ENCODE measurements around the gene CIROP. TPM values are rescaled to one million over a fixed set of nuclear protein-coding genes. Genes with fewer than 3 reads are reported as not detected.

CIROP gene
- total RNA-seq, 6 donors from 2014 or later = not detected

DNA sequence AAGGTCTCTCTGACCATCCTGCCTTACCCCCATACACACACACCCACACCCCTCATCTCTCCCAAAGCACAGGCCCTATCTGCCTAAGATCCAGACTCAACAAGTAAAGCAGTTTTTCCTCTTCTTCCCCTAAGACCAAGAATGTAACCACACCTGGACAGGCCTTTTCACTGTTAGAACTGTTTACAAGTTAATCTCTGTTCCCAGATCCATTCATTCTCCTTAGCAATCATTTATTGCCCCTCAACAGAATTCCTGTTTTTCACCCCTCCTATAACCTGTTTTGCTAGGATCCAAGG, 1.9 kb upstream of the CIROP start:
- H3K27me3 ChIP-seq = no peaks in the 10 kb centered on the region
- no peaks in the 10 kb centered on the region for H3K9me3 ChIP-seq
- ATAC-seq (ENCODE audit: low FRiP score in 2 of 2) = no peak
- H3K27ac ChIP-seq = peak overlapping the region in 1 of 4 donors; percentile 5
- no peaks in the 10 kb centered on the region for H3K36me3 ChIP-seq
- DNase-seq = no peak
- peaks cover 0 to 14% (median 7%) of the 10 kb centered on the region in 4 donors for H3K4me1 ChIP-seq
- no peak overlapping the region for H3K4me3 ChIP-seq
- TF ChIP-seq EP300 (IDR thresholded peaks at IDR 0.05) (no peak), POLR2AphosphoS5 (IDR thresholded peaks at IDR 0.05) (no peak), POLR2A (IDR thresholded peaks at IDR 0.05) (no peak)
- TF ChIP-seq, protein P1, sequence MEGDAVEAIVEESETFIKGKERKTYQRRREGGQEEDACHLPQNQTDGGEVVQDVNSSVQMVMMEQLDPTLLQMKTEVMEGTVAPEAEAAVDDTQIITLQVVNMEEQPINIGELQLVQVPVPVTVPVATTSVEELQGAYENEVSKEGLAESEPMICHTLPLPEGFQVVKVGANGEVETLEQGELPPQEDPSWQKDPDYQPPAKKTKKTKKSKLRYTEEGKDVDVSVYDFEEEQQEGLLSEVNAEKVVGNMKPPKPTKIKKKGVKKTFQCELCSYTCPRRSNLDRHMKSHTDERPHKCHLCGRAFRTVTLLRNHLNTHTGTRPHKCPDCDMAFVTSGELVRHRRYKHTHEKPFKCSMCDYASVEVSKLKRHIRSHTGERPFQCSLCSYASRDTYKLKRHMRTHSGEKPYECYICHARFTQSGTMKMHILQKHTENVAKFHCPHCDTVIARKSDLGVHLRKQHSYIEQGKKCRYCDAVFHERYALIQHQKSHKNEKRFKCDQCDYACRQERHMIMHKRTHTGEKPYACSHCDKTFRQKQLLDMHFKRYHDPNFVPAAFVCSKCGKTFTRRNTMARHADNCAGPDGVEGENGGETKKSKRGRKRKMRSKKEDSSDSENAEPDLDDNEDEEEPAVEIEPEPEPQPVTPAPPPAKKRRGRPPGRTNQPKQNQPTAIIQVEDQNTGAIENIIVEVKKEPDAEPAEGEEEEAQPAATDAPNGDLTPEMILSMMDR (IDR thresholded peaks at IDR 0.05) = no peak

DNA sequence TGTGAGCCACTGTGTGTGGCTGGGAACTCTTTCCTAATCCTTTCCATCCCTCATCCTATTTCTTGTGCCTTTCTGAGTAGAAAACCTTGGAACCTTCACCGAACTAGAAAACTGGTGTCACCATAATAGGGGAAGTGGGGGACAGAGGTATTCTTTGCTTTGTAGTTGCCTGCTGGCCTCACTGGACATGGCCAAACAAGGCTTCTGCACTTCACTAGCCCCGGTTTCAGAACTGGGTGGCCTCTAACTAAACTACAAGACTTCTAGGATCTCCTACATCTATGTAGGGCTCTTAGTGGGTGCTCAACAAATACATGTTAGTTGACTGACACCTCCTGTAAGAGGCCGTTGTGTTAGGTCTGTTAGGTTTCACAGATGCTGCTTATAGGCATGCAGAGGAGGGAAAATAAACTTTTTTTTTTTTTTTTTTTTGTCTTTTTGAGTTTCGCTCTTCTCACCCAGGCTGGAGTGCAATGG, 597 bp upstream of the CIROP start:
- Histone ChIP-seq H3K4me3 (no peak overlapping the region), H3K36me3 (no peaks in the 10 kb centered on the region), H3K27me3 (no peaks in the 10 kb centered on the region), H3K27ac (peak overlapping the region in 1 of 4 donors; percentile 5), H3K9me3 (no peaks in the 10 kb centered on the region), H3K4me1 (peaks cover 0 to 14% (median 7%) of the 10 kb centered on the region in 4 donors)
- no peak for ATAC-seq (ENCODE audit: low FRiP score in 2 of 2)
- no peak for TF ChIP-seq POLR2AphosphoS5 (IDR thresholded peaks at IDR 0.05)
- no peak for TF ChIP-seq POLR2A (IDR thresholded peaks at IDR 0.05)
- no peak for TF ChIP-seq EP300 (IDR thresholded peaks at IDR 0.05)
- TF ChIP-seq, protein P1 (IDR thresholded peaks at IDR 0.05) = no peak
- WGBS, 2 donors = 75 to 88% methylated on average over 4 of the region's 4 CpGs
- DNase-seq = no peak

DNA sequence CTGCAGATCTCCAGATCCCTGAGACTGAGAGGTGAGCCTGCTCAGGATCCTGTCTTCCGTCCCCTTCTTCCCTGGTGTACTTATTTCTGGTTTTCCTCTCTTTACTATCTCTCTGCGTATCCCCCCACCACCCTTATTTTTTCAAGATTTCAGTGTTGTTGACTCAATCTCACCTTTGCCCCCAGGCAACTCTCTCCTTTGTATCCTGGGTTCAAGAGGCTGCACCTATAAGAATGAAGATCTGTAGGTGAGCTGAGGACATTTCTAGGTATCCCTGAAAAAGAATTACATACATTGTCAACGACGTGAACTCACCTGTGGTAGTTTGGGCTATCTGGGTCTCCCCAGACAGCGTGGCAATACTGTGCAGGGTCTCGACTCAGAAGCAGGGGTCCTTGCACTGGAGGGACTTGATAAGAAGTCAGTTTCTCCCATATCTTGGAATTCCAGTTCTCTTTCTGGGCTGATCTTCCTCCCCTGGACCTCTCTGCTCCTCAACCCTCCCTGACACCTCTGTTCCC, 659 bp downstream of the CIROP start:
- Histone ChIP-seq H3K9me3 (no peaks in the 10 kb centered on the region), H3K27me3 (no peaks in the 10 kb centered on the region), H3K36me3 (peaks cover 0 to 5% (median 0%) of the 10 kb centered on the region in 4 donors), H3K4me1 (peaks cover 0 to 18% (median 7%) of the 10 kb centered on the region in 4 donors), H3K4me3 (no peak overlapping the region), H3K27ac (no peak overlapping the region)
- TF ChIP-seq, protein P1 (IDR thresholded peaks at IDR 0.05) = no peak
- no peak for TF ChIP-seq EP300 (IDR thresholded peaks at IDR 0.05)
- TF ChIP-seq POLR2A (IDR thresholded peaks at IDR 0.05) = no peak
- no peak for TF ChIP-seq POLR2AphosphoS5 (IDR thresholded peaks at IDR 0.05)
- DNase-seq = no peak
- WGBS, 2 donors = 86 to 90% methylated on average over 6 of the region's 6 CpGs
- no peak for ATAC-seq (ENCODE audit: low FRiP score in 2 of 2)

DNA sequence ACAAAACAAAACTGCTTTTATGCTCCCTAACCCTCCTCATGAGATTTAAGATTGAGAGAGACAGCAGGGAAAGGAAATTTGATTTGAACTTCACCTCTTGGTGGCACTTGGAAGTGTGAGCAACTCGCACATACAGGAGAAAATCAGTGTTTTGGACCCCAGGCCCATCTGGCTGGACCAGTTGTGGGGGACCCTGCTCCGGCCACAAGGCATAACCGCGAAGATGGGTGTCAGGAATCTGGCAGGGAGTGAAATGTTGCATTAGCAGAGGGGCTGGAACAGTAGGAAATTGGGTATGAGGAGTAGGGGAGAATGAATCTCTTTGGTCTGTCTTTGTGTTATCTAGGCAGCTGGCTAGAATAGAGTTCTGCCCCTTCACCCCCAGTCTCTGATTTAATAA, 1.2 kb downstream of the CIROP start:
- 80 to 89% methylated on average over 4 of the region's 4 CpGs for whole genome bisulfite sequencing, 2 donors
- no peaks in the 10 kb centered on the region for H3K27me3 ChIP-seq
- no peak for ATAC-seq (ENCODE audit: low FRiP score in 2 of 2)

More for the DNA sequence above, 1.2 kb downstream of the CIROP start:
- no peak for DNase-seq
- Histone ChIP-seq H3K36me3 (peaks cover 0 to 11% (median under 1%) of the 10 kb centered on the region in 4 donors), H3K27ac (no peak overlapping the region), H3K4me3 (no peak overlapping the region), H3K9me3 (no peaks in the 10 kb centered on the region), H3K4me1 (peaks cover 0 to 18% (median 7%) of the 10 kb centered on the region in 4 donors)
- TF ChIP-seq, protein P1 (IDR thresholded peaks at IDR 0.05) = no peak
- TF ChIP-seq EP300 (IDR thresholded peaks at IDR 0.05) = no peak
- no peak for TF ChIP-seq POLR2AphosphoS5 (IDR thresholded peaks at IDR 0.05)
- TF ChIP-seq POLR2A (IDR thresholded peaks at IDR 0.05) = no peak

Measured in upper lobe of left lung (tissue), 6 donors.